Keratinocyte (primary cell): ENCODE measurements around the gene SLITRK5. TPM values are rescaled to one million over a fixed set of nuclear protein-coding genes. Genes with fewer than 3 reads are reported as not detected.

Source experiments
- DNase-seq: peaks from one replicate; pipeline ENCODE4 v3.0.0-alpha.2; 2011; ENCODE audit warnings: low read depth, missing footprints, low spot score
- FAIRE-seq: peaks from 2 replicates; lab custom pipeline; 2011; peaks lifted over from hg19 to GRCh38; lab: Jason Lieb, UNC
- H2AFZ ChIP-seq: 2 replicates; pipeline ENCODE4 v1.6.0; 2012; ENCODE audit warnings: low read length, control low read depth, inconsistent platforms; ENCODE audit not compliant: control insufficient read depth
- H3K27ac ChIP-seq: 2 replicates; pipeline ENCODE4 v1.5.1; 2011; ENCODE audit warnings: low read length; ENCODE audit not compliant: control insufficient read depth, insufficient read depth
- H3K27me3 ChIP-seq: 3 replicates; pipeline ENCODE4 v1.6.0; 2011; ENCODE audit warnings: low read length; ENCODE audit not compliant: control insufficient read depth, insufficient read depth; ENCODE audit errors: extremely low read depth
- H3K36me3 ChIP-seq, 2 experiments: 2 replicates in 1 of 2; 3 replicates in 1 of 2; pipeline ENCODE4 v1.5.1; 2011; ENCODE audit warnings: low read length in 2 of 2, mild to moderate bottlenecking in 1 of 2; ENCODE audit not compliant: control insufficient read depth in 2 of 2, insufficient read depth in 2 of 2; ENCODE audit errors: extremely low read depth in 1 of 2
- H3K4me1 ChIP-seq: 3 replicates; pipeline ENCODE4 v1.5.1; 2011; ENCODE audit warnings: low read length; ENCODE audit not compliant: control insufficient read depth, insufficient read depth; ENCODE audit errors: extremely low read depth
- H3K4me2 ChIP-seq: 3 replicates; pipeline ENCODE4 v1.6.0; 2011; ENCODE audit warnings: low read depth, low read length; ENCODE audit not compliant: control insufficient read depth, insufficient read depth; ENCODE audit errors: extremely low read depth
- H3K4me3 ChIP-seq, 3 experiments: fragments of 200-600 bp in 1 of 3; sonication (generic) in 1 of 3; 2 replicates in 2 of 3; 3 replicates in 1 of 3; pipeline ENCODE4 v1.5.1; 2011 to 2016; ENCODE audit warnings: low read length in 3 of 3, mild to moderate bottlenecking in 3 of 3, control low read depth in 2 of 3, inconsistent platforms in 1 of 3, low read depth in 1 of 3, mixed read lengths in 1 of 3, mixed run types in 1 of 3, moderate library complexity in 1 of 3; ENCODE audit not compliant: control insufficient read depth in 2 of 3, insufficient read depth in 2 of 3; ENCODE audit errors: extremely low read depth in 1 of 3
- H3K79me2 ChIP-seq: 2 replicates; pipeline ENCODE4 v1.6.0; 2012; ENCODE audit warnings: low read length; ENCODE audit not compliant: control insufficient read depth, insufficient read depth
- H3K9ac ChIP-seq: 3 replicates; pipeline ENCODE4 v1.6.0; 2011; ENCODE audit warnings: low read length; ENCODE audit not compliant: control insufficient read depth, insufficient read depth; ENCODE audit errors: extremely low read depth
- H3K9me1 ChIP-seq: 3 replicates; pipeline ENCODE4 v1.6.0; 2011; ENCODE audit warnings: low read length; ENCODE audit not compliant: control insufficient read depth, insufficient read depth; ENCODE audit errors: extremely low read depth
- H3K9me3 ChIP-seq: 2 replicates; pipeline ENCODE4 v1.5.1; 2012; ENCODE audit warnings: low read depth, low read length; ENCODE audit not compliant: control insufficient read depth
- H4K20me1 ChIP-seq: 3 replicates; pipeline ENCODE4 v1.6.0; 2011; ENCODE audit warnings: low read length; ENCODE audit not compliant: control insufficient read depth, insufficient read depth; ENCODE audit errors: extremely low read depth
- EZH2 ChIP-seq: IDR thresholded peaks from one replicate; pipeline ENCODE4 v1.6.1; 2012; ENCODE audit warnings: inconsistent platforms, mild to moderate bottlenecking, low read length, moderate library complexity
- dilution Hi-C: fragments of 300-500 bp; cut with MboI; formaldehyde crosslinking; loops from one replicate; pipeline ENCODE4 v1.7.0; 2020; ENCODE audit warnings: low sequenced_read_pairs; ENCODE audit not compliant: extremely low pct_ligation_motif_present
- polyA plus RNA-seq, 5 experiments: library from polyadenylated mRNA; depleted of rRNA in 3 of 5; stranded (reverse) in 3 of 5; stranded (forward) in 1 of 5; unstranded in 1 of 5; fragments of >200 nt; gene quantifications; 1 replicate in 1 of 5; 2 replicates in 3 of 5; 3 replicates in 1 of 5; pipeline versions ENCODE4 v1.2.1 to v1.2.3, GENCODE V29; 2011 to 2012; ENCODE audit warnings: missing spikeins in 2 of 5, low read depth in 1 of 5, low replicate concordance in 1 of 5
- TF ChIP-seq, protein P1 (sequence below), 3 experiments: IDR thresholded peaks in 1 of 3; conservative IDR thresholded peaks in 1 of 3; optimal IDR thresholded peaks in 1 of 3; 2 replicates in 2 of 3; 3 replicates in 1 of 3; pipeline versions ENCODE3 to v1.5.1; 2011; ENCODE audit warnings: low read length in 3 of 3, mild to moderate bottlenecking in 3 of 3, moderate library complexity in 2 of 3, control low read depth in 1 of 3, inconsistent platforms in 1 of 3; ENCODE audit not compliant: insufficient read depth in 2 of 3; ENCODE audit errors: extremely low read depth in 1 of 3

Gene SLITRK5
- polyA plus RNA-seq, 1 donor (not counting 4 experiments of a cell fraction or from before 2014, with no cell fraction given): 0.01 TPM

DNA sequence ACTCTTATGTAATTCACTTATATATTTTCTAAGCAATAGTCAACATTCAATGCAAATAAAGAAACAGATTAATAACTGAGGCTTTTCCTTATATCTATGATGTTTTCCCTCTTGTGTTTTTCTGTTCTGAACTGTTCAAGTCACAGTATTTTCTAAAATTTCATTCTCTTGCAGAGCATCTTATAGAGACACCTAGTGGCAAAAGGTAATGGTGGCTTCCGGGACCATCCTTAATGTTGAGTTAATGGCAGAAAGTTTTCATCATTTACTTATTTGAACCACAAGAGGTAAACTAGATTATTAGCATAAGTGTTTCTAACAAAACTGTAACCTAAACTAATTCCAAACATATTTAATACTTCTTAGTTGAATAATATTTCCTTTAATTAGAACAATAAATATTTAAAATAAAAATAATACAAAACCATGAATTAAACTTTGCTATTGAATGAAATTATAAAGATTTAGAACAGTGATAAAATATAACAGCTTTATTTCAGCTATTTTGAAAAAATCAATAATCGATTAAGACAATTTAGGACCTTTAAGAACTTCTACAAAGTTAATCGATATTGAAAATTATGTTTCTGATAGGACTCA is 1.7 kb upstream of the SLITRK5 start:
- dilution Hi-C loops: no loop called here
- Histone ChIP-seq H3K36me3 (no peaks in the 10 kb centered on the region), H2AFZ (no peak overlapping the region), H3K4me3 (no peak overlapping the region), H3K27me3 (peaks cover 26% of the 10 kb centered on the region), H3K4me1 (peaks cover 7% of the 10 kb centered on the region), H3K9ac (no peak overlapping the region), H3K79me2 (no peaks in the 10 kb centered on the region), H3K9me1 (no peaks in the 10 kb centered on the region), H4K20me1 (no peaks in the 10 kb centered on the region), H3K27ac (no peak overlapping the region), H3K9me3 (no peaks in the 10 kb centered on the region), H3K4me2 (no peak overlapping the region)
- FAIRE-seq: no peak
- DNase-seq: peak; percentile 5
- TF ChIP-seq, protein P1, sequence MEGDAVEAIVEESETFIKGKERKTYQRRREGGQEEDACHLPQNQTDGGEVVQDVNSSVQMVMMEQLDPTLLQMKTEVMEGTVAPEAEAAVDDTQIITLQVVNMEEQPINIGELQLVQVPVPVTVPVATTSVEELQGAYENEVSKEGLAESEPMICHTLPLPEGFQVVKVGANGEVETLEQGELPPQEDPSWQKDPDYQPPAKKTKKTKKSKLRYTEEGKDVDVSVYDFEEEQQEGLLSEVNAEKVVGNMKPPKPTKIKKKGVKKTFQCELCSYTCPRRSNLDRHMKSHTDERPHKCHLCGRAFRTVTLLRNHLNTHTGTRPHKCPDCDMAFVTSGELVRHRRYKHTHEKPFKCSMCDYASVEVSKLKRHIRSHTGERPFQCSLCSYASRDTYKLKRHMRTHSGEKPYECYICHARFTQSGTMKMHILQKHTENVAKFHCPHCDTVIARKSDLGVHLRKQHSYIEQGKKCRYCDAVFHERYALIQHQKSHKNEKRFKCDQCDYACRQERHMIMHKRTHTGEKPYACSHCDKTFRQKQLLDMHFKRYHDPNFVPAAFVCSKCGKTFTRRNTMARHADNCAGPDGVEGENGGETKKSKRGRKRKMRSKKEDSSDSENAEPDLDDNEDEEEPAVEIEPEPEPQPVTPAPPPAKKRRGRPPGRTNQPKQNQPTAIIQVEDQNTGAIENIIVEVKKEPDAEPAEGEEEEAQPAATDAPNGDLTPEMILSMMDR (optimal IDR thresholded peaks at IDR 0.05 in 1 of 3, IDR thresholded peaks at IDR 0.05 in 1 of 3, conservative IDR thresholded peaks at IDR 0.05 in 1 of 3; ENCODE audit: extremely low read depth in 1 of 3, insufficient read depth in 2 of 3, low read length in 3 of 3): peak in 2 of 3 experiments; percentile 66
- TF ChIP-seq EZH2: no peak

DNA sequence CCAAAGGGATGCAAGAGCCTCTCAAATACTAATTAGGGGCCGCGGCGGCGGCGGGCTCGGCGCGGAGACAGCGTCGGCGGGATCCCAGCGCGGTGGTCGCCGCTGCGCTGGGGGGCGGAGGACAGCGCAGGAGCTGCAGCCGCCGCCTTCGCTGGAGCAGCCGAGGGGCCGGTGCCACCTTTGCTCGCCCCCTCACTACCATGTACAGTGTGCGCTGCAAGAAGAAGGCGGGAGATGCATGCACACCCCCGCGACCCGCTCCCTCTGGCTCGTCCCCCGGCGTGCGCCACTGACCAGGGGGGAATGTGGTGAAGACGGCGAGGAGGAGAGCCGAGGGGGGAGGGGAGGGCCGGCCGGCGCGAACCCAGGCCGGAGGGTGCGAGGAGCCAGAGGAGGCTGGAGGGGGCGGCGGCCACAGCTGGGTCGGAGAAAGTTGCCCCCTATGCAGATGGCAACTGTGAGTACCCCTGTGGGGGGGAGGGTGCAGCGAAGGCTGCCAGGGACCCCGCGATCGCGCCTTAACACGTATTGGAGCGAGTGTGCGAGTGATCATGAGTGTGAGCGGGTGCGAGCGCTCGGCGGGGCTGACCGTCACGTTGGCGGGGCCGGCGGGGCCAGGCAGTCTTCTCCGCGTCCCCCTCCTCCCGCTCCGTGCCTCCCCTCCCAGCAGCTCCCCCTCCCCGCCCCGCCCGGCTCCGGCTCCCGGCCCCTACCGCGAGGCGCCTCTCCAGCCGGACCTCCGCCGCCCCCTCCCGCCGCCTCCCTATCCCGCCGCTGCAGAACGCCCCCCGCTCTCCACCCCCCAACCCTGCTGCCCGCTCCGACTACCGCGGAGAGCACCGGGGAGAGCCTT is 808 bp downstream of the SLITRK5 start:
- DNase-seq (no peak), FAIRE-seq (no peak)
- dilution Hi-C loops: no loop called here

More for the DNA sequence above, 808 bp downstream of the SLITRK5 start:
- no peaks in the 10 kb centered on the region for H3K9me1 ChIP-seq
- peaks cover 49% of the 10 kb centered on the region for H3K27me3 ChIP-seq
- no peaks in the 10 kb centered on the region for H3K9me3 ChIP-seq
- no peak overlapping the region for H3K9ac ChIP-seq
- TF ChIP-seq EZH2: peak; percentile 77
- TF ChIP-seq, protein P1 (optimal IDR thresholded peaks at IDR 0.05 in 1 of 3, IDR thresholded peaks at IDR 0.05 in 1 of 3, conservative IDR thresholded peaks at IDR 0.05 in 1 of 3; ENCODE audit: extremely low read depth in 1 of 3, insufficient read depth in 2 of 3, low read length in 3 of 3): no peak
- H3K36me3 ChIP-seq: no peaks in the 10 kb centered on the region
- no peaks in the 10 kb centered on the region for H4K20me1 ChIP-seq
- H3K79me2 ChIP-seq: no peaks in the 10 kb centered on the region
- H3K4me1 ChIP-seq: peaks cover 7% of the 10 kb centered on the region
- H3K4me2 ChIP-seq: peak overlapping the region; percentile 91
- peak overlapping the region; percentile 10 to 60 (median 27) for H3K4me3 ChIP-seq
- peak overlapping the region; percentile 95 for H2AFZ ChIP-seq
- no peak overlapping the region for H3K27ac ChIP-seq
